ENCODE measurements around the gene STOML1.

GRCh38 chr15:74035121-74036017 is 43.3 kb upstream of the STOML1 start:
- no peak for TF ChIP-seq CTCF (IDR thresholded peaks at IDR 0.05 in 2 of 3, conservative IDR thresholded peaks at IDR 0.05 in 1 of 3; ENCODE audit: control insufficient read depth in 2 of 3, extremely low read depth in 1 of 3, insufficient read depth in 1 of 3, low read depth in 3 of 3, low read length in 3 of 3)
- TF ChIP-seq RBBP5 (conservative IDR thresholded peaks at IDR 0.05), result no peak
- TF ChIP-seq POLR2A (IDR thresholded peaks at IDR 0.05; ENCODE audit: low read depth, low read length), result no peak
- no peak for TF ChIP-seq CREB1 (IDR thresholded peaks at IDR 0.05; ENCODE audit: low read depth)
- no peak for TF ChIP-seq HDAC2 (IDR thresholded peaks at IDR 0.05)
- TF ChIP-seq EP300 (IDR thresholded peaks at IDR 0.05; ENCODE audit: borderline replicate concordance in 1 of 2, control insufficient read depth in 1 of 2, low read depth in 2 of 2, low read length in 2 of 2), result no peak
- TF ChIP-seq BHLHE40 (IDR thresholded peaks at IDR 0.05; ENCODE audit: borderline replicate concordance in 1 of 2, low read depth in 2 of 2, low read length in 1 of 2), result no peak
- TF ChIP-seq TCF12 (IDR thresholded peaks at IDR 0.05; ENCODE audit: low read depth, low read length), result no peak
